Measurements from ENCODE around the gene PPM1H. TPM values are rescaled to one million over a fixed set of nuclear protein-coding genes. Genes with fewer than 3 reads are reported as not detected.

The PPM1H gene
- total RNA-seq, 1 donor = 13.4 TPM

DNA sequence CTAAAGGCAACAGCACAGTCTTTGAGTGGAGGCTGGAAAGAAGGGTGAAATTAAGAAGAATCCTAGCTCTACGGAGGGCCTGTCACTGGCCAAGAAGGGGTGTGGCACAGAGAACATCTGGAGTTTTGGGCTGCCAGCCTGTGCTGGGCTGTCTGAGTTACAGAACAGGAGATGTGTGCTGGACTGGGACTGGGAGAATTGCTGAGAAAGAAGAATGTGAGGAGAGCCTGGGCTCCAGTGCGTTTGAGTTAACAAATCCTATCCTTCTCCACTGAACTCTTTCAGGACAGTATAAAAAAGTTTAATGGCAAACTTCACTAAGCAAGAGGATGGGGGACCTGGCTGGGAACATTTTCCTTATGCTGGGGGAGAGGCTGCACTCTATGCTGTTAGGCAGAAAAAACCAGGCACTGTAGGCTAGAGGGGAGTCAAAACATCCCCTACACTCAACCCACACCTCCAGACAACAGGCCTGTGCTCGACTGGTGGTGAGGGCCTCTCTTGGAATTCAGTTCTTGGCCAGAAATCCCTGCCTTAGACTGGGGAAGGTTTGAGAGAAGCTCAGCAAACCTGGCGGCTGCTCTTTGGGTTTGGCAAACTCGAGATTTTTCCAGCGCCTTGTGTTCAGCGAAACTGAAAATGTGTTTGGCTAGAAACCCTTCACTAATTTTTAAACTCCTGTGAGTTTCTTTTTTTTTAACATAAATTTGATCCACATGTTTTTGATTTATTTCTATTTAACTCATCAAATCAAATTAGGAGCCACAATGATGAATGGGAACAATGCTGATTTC lies 251.0 kb downstream of the PPM1H start:
- Histone ChIP-seq H4K20me1 (ENCODE audit: insufficient read depth, low read length) (no peaks in the 10 kb centered on the region), H3K36me3 (ENCODE audit: insufficient read depth, low read length) (peaks cover 5% of the 10 kb centered on the region), H3K4me2 (ENCODE audit: insufficient read depth, low read length) (peak overlapping the region; percentile 51), H3K4me1 (ENCODE audit: insufficient read depth, low read length) (peaks cover 31% of the 10 kb centered on the region), H3K79me2 (ENCODE audit: insufficient read depth, low read length) (no peaks in the 10 kb centered on the region), H3K27ac (ENCODE audit: low read depth, low read length) (peak overlapping the region; percentile 78), H2AFZ (ENCODE audit: low read length) (peak overlapping the region; percentile 78), H3K9me3 (ENCODE audit: low read depth, low read length) (no peaks in the 10 kb centered on the region), H3K4me3 (ENCODE audit: insufficient read depth, low read length) (no peak overlapping the region), H3K27me3 (ENCODE audit: insufficient read depth, low read length) (no peaks in the 10 kb centered on the region)
- DNase-seq (ENCODE audit: insufficient read length, low spot score, missing footprints) = peak; percentile 69
- TF ChIP-seq CTCF (IDR thresholded peaks at IDR 0.05; ENCODE audit: extremely low read depth, low read depth, low read length) = no peak

- H3K27me3 ChIP-seq (ENCODE audit: insufficient read depth, low read length) = no peaks in the 10 kb centered on the region
- no peaks in the 10 kb centered on the region for H3K79me2 ChIP-seq (ENCODE audit: insufficient read depth, low read length)
- peaks cover 21% of the 10 kb centered on the region for H3K4me1 ChIP-seq (ENCODE audit: insufficient read depth, low read length)
- no peak overlapping the region for H3K4me2 ChIP-seq (ENCODE audit: insufficient read depth, low read length)
- H3K4me3 ChIP-seq (ENCODE audit: insufficient read depth, low read length) = no peak overlapping the region
- H3K27ac ChIP-seq (ENCODE audit: low read depth, low read length) = no peak overlapping the region
- no peak overlapping the region for H2AFZ ChIP-seq (ENCODE audit: low read length)
- no peaks in the 10 kb centered on the region for H4K20me1 ChIP-seq (ENCODE audit: insufficient read depth, low read length)
- H3K9me3 ChIP-seq (ENCODE audit: low read depth, low read length) = no peaks in the 10 kb centered on the region
- DNase-seq (ENCODE audit: insufficient read length, low spot score, missing footprints) = no peak
- TF ChIP-seq CTCF (IDR thresholded peaks at IDR 0.05; ENCODE audit: extremely low read depth, low read depth, low read length) = no peak
- no peaks in the 10 kb centered on the region for H3K36me3 ChIP-seq (ENCODE audit: insufficient read depth, low read length)
Measured at GRCh38 chr12:62681306-62681705, 253.6 kb downstream of the PPM1H start.

GRCh38 chr12:62679608-62680007 lies 255.3 kb downstream of the PPM1H start:
- no peak overlapping the region for H3K4me3 ChIP-seq (ENCODE audit: insufficient read depth, low read length)
- no peak overlapping the region for H2AFZ ChIP-seq (ENCODE audit: low read length)
- no peaks in the 10 kb centered on the region for H3K9me3 ChIP-seq (ENCODE audit: low read depth, low read length)
- no peak overlapping the region for H3K27ac ChIP-seq (ENCODE audit: low read depth, low read length)
- H3K4me2 ChIP-seq (ENCODE audit: insufficient read depth, low read length) = no peak overlapping the region
- peaks cover 13% of the 10 kb centered on the region for H3K4me1 ChIP-seq (ENCODE audit: insufficient read depth, low read length)
- H3K27me3 ChIP-seq (ENCODE audit: insufficient read depth, low read length) = no peaks in the 10 kb centered on the region
- H3K36me3 ChIP-seq (ENCODE audit: insufficient read depth, low read length) = no peaks in the 10 kb centered on the region
- H4K20me1 ChIP-seq (ENCODE audit: insufficient read depth, low read length) = no peaks in the 10 kb centered on the region
- no peaks in the 10 kb centered on the region for H3K79me2 ChIP-seq (ENCODE audit: insufficient read depth, low read length)
- DNase-seq (ENCODE audit: insufficient read length, low spot score, missing footprints) = no peak
- TF ChIP-seq CTCF (IDR thresholded peaks at IDR 0.05; ENCODE audit: extremely low read depth, low read depth, low read length) = no peak

DNA sequence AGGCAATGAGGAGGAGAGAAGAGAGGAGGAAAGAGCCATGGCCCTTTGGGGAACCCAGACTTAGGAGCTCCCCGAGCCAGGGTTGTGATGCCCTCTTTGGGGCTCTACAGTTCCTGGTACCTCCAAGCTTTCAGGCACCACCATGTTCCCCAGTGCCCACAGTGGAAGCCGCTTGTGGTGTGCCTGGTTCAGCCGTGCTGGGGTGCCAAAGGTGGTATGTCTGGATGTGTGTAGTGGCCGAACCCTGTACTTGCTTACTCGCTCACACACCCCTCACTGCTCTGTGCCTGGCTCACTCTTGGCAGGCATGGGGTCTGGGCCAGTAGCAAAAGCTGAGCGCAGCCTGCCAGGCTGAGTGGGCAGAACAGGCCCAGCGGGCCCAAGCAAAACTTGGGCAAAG lies 257.6 kb downstream of the PPM1H start:
- no peak for DNase-seq (ENCODE audit: insufficient read length, low spot score, missing footprints)
- Histone ChIP-seq H3K9me3 (ENCODE audit: low read depth, low read length) (no peaks in the 10 kb centered on the region), H4K20me1 (ENCODE audit: insufficient read depth, low read length) (no peaks in the 10 kb centered on the region), H3K4me1 (ENCODE audit: insufficient read depth, low read length) (no peaks in the 10 kb centered on the region), H3K27me3 (ENCODE audit: insufficient read depth, low read length) (no peaks in the 10 kb centered on the region), H2AFZ (ENCODE audit: low read length) (no peak overlapping the region), H3K79me2 (ENCODE audit: insufficient read depth, low read length) (no peaks in the 10 kb centered on the region), H3K27ac (ENCODE audit: low read depth, low read length) (no peak overlapping the region), H3K4me3 (ENCODE audit: insufficient read depth, low read length) (no peak overlapping the region), H3K36me3 (ENCODE audit: insufficient read depth, low read length) (no peaks in the 10 kb centered on the region), H3K4me2 (ENCODE audit: insufficient read depth, low read length) (no peak overlapping the region)
- no peak for TF ChIP-seq CTCF (IDR thresholded peaks at IDR 0.05; ENCODE audit: extremely low read depth, low read depth, low read length)

Measured in osteoblast (primary cell).